Endothelial cell (in vitro differentiated cells): Measurements from ENCODE around the gene ST3GAL2. TPM values are rescaled to one million over a fixed set of nuclear protein-coding genes. Genes with fewer than 3 reads are reported as not detected.
"Not testable (repeated sequence)": the region's sequence is repeated elsewhere in the genome, so short reads cannot be mapped to it uniquely, and the experiment has no call there.

Experiments
- DNase-seq: peaks from one replicate; pipeline ENCODE4 v3.0.0; 2021; ENCODE audit warnings: low spot score
- H3K27ac Mint-ChIP-seq: one replicate; pipeline ENCODE4 v1.8.0; 2021; ENCODE audit warnings: mixed read lengths, inconsistent platforms; ENCODE audit not compliant: unreplicated experiment
- H3K27me3 Mint-ChIP-seq: one replicate; pipeline ENCODE4 v1.8.0; 2021; ENCODE audit warnings: mild to moderate bottlenecking, moderate library complexity, mixed read lengths, inconsistent platforms; ENCODE audit not compliant: unreplicated experiment
- H3K36me3 Mint-ChIP-seq: one replicate; pipeline ENCODE4 v1.8.0; 2021; ENCODE audit warnings: mild to moderate bottlenecking, low read depth, mixed read lengths, inconsistent platforms; ENCODE audit not compliant: unreplicated experiment
- H3K4me1 Mint-ChIP-seq: one replicate; pipeline ENCODE4 v1.8.0; 2021; ENCODE audit warnings: mild to moderate bottlenecking, mixed read lengths, inconsistent platforms; ENCODE audit not compliant: unreplicated experiment
- H3K4me3 Mint-ChIP-seq: one replicate; pipeline ENCODE4 v1.8.0; 2021; ENCODE audit warnings: mild to moderate bottlenecking, mixed read lengths, inconsistent platforms; ENCODE audit not compliant: unreplicated experiment
- H3K9me3 Mint-ChIP-seq: one replicate; pipeline ENCODE4 v1.8.0; 2021; ENCODE audit warnings: mixed read lengths, inconsistent platforms; ENCODE audit not compliant: unreplicated experiment
- CTCF ChIP-seq: fragments of 200-600 bp; sonication (generic); IDR thresholded peaks from one replicate; pipeline ENCODE4 v1.5.0; 2021; ENCODE audit warnings: antibody characterized with exemption; ENCODE audit not compliant: unreplicated experiment
- total RNA-seq: library from RNA; stranded (reverse); fragmentation: NEBNext Ultra II Directional; extraction: Animal tissue kit (Norgen Biotek cat#: 25700); gene quantifications from one replicate; pipeline ENCODE4 v1.2.1, GENCODE V29; 2021; ENCODE audit not compliant: unreplicated experiment

Gene ST3GAL2
- total RNA-seq, 1 donor from 2014 or later: 87.0 TPM

GRCh38 chr16:70410734-70411133 lies 28.2 kb downstream of the ST3GAL2 start:
- no peak overlapping the region for H3K27ac Mint-ChIP-seq
- H3K36me3 Mint-ChIP-seq: peaks cover 10% of the 10 kb centered on the region
- no peak for TF ChIP-seq CTCF
- peaks cover 7% of the 10 kb centered on the region for H3K27me3 Mint-ChIP-seq
- DNase-seq: no peak
- peaks cover 14% of the 10 kb centered on the region for H3K4me1 Mint-ChIP-seq
- H3K9me3 Mint-ChIP-seq: no peaks in the 10 kb centered on the region
- H3K4me3 Mint-ChIP-seq: no peak overlapping the region

DNA sequence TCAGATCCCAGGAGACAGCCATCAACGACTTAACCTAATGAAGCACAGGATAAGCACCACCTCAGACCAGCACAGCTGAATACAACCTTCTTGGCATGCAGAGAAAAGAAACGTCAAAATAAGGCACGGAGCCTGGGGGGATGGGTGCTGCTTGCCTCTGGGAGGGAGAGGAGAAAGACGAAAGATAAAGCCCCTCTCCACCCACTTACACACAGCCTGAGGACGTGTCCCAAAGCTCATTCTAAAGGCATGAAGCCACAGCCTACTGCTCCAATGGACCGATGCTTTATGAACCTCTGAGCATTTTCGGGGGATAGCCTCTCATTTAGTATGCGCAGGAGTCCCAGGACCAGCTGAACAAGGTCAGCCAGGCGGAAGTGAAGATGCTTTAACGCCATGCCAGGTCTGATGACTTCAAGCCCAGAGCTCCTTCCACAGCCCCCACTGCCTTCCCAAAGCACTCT lies 31.1 kb downstream of the ST3GAL2 start:
- DNase-seq: no peak
- H3K4me3 Mint-ChIP-seq: peak overlapping the region; percentile 76
- H3K27ac Mint-ChIP-seq: no peak overlapping the region
- no peaks in the 10 kb centered on the region for H3K9me3 Mint-ChIP-seq
- no peak for TF ChIP-seq CTCF
- peaks cover 19% of the 10 kb centered on the region for H3K4me1 Mint-ChIP-seq
- H3K36me3 Mint-ChIP-seq: peaks cover 6% of the 10 kb centered on the region
- peaks cover 9% of the 10 kb centered on the region for H3K27me3 Mint-ChIP-seq

DNA sequence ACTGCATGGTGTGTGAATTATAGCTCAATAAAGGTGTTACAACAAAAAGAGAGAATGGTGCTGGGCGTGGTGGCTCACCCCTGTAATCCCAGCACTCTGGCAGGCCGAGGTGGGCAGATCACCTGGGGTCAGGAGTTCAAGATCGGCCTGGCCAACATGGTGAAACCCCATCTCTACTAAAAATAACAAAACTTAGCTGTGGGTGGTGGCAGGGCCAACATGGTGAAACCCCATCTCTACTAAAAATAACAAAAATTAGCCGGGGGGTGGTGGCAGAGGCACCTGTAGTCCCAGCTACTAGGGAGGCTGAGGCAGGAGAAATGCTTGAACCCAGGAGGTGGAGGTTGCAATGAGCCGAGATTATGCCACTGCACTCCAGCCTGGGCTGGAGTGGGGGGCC lies 32.8 kb downstream of the ST3GAL2 start:
- H3K27ac Mint-ChIP-seq, DNase-seq, H3K4me3 Mint-ChIP-seq, H3K36me3 Mint-ChIP-seq, H3K9me3 Mint-ChIP-seq: not testable (repeated sequence)
- peaks cover 24% of the 10 kb centered on the region for H3K4me1 Mint-ChIP-seq
- H3K27me3 Mint-ChIP-seq: peaks cover 10% of the 10 kb centered on the region

- H3K4me1 Mint-ChIP-seq: peaks cover 34% of the 10 kb centered on the region
- H3K4me3 Mint-ChIP-seq: no peak overlapping the region
- DNase-seq: no peak
- H3K36me3 Mint-ChIP-seq: peaks cover 6% of the 10 kb centered on the region
- no peak for TF ChIP-seq CTCF
- no peak overlapping the region for H3K27ac Mint-ChIP-seq
- H3K27me3 Mint-ChIP-seq: peaks cover 15% of the 10 kb centered on the region
- H3K9me3 Mint-ChIP-seq: no peaks in the 10 kb centered on the region
Measured at GRCh38 chr16:70402916-70403659, 35.8 kb downstream of the ST3GAL2 start.

- peaks cover 10% of the 10 kb centered on the region for H3K27me3 Mint-ChIP-seq
- no peak overlapping the region for H3K27ac Mint-ChIP-seq
Measured at GRCh38 chr16:70399951-70400350, 38.9 kb downstream of the ST3GAL2 start.

More at GRCh38 chr16:70399951-70400350, 38.9 kb downstream of the ST3GAL2 start:
- H3K36me3 Mint-ChIP-seq: peaks cover 6% of the 10 kb centered on the region
- no peak for TF ChIP-seq CTCF
- no peak for DNase-seq
- no peak overlapping the region for H3K4me3 Mint-ChIP-seq
- no peaks in the 10 kb centered on the region for H3K9me3 Mint-ChIP-seq
- peaks cover 30% of the 10 kb centered on the region for H3K4me1 Mint-ChIP-seq
